Cardiac muscle cell (in vitro differentiated cells and primary cell): ENCODE results near the gene ANKS1A. TPM values are rescaled to one million over a fixed set of nuclear protein-coding genes. Genes with fewer than 3 reads are reported as not detected.
A peak's percentile ranks its signal among the peaks of the same experiment; 100 is the strongest.

ENCODE experiments used
- DNase-seq, 2 donors: peaks; one replicate each; pipeline versions ENCODE4 v3.0.0 to v3.0.0-alpha.2; 2010 to 2017; ENCODE audit warnings: low read depth in 1 of 2, low spot score in 1 of 2
- H3K27ac ChIP-seq: fragments of 200-600 bp; sonication (generic); 2 replicates; pipeline ENCODE4 v1.5.1; 2016
- H3K27me3 ChIP-seq: fragments of 200-600 bp; sonication (generic); 2 replicates; pipeline ENCODE4 v1.6.0; 2016; ENCODE audit warnings: control low read depth
- H3K36me3 ChIP-seq: fragments of 200-600 bp; sonication (generic); 2 replicates; pipeline ENCODE4 v1.5.1; 2016; ENCODE audit warnings: control low read depth
- H3K4me1 ChIP-seq: fragments of 200-600 bp; sonication (generic); 2 replicates; pipeline ENCODE4 v1.8.1; 2017; ENCODE audit warnings: low read depth, mild to moderate bottlenecking, mixed run types
- H3K4me3 ChIP-seq: fragments of 200-600 bp; sonication (generic); 2 replicates; pipeline ENCODE4 v1.5.1; 2016; ENCODE audit warnings: mild to moderate bottlenecking
- H3K9me3 ChIP-seq: fragments of 200-600 bp; sonication (generic); 2 replicates; pipeline ENCODE4 v1.5.1; 2017; ENCODE audit warnings: low read depth, mild to moderate bottlenecking, control low read depth
- CTCF ChIP-seq: IDR thresholded peaks from 2 replicates; pipeline ENCODE4 v1.5.1; 2012; ENCODE audit warnings: low read depth, mild to moderate bottlenecking, low read length
- polyA plus RNA-seq: library from polyadenylated mRNA; unstranded; fragments of >200 nt; fragmentation: Nextera tagmentation; extraction: Ambion mirVana; gene quantifications from 2 replicates; pipeline ENCODE4 v1.2.1, GENCODE V29; 2016
- total RNA-seq: library from RNA; depleted of rRNA; stranded (reverse); fragments of >200 nt; gene quantifications from 2 replicates; pipeline ENCODE4 v1.2.3, GENCODE V29; 2016

The ANKS1A gene
- total and polyA plus RNA-seq, 2 experiments from 2014 or later: 11.3 to 27.2 TPM

GRCh38 chr6:35139470-35139869 is 250.4 kb downstream of the ANKS1A start:
- H3K4me3 ChIP-seq: no peak overlapping the region
- DNase-seq: no peak
- no peaks in the 10 kb centered on the region for H3K27me3 ChIP-seq
- H3K9me3 ChIP-seq: no peaks in the 10 kb centered on the region
- no peak for TF ChIP-seq CTCF
- no peak overlapping the region for H3K27ac ChIP-seq
- no peaks in the 10 kb centered on the region for H3K36me3 ChIP-seq
- H3K4me1 ChIP-seq: no peaks in the 10 kb centered on the region

GRCh38 chr6:35139924-35140638 is 251.0 kb downstream of the ANKS1A start:
- Histone ChIP-seq H3K4me1 (no peaks in the 10 kb centered on the region), H3K27ac (no peak overlapping the region), H3K27me3 (no peaks in the 10 kb centered on the region), H3K36me3 (no peaks in the 10 kb centered on the region), H3K9me3 (no peaks in the 10 kb centered on the region), H3K4me3 (no peak overlapping the region)
- DNase-seq: peak; percentile 73 to 88
- TF ChIP-seq CTCF: peak; percentile 76

GRCh38 chr6:35140639-35141006 is 251.6 kb downstream of the ANKS1A start:
- Histone ChIP-seq H3K4me3 (no peak overlapping the region), H3K27ac (no peak overlapping the region), H3K36me3 (no peaks in the 10 kb centered on the region), H3K4me1 (no peaks in the 10 kb centered on the region), H3K9me3 (no peaks in the 10 kb centered on the region), H3K27me3 (no peaks in the 10 kb centered on the region)
- TF ChIP-seq CTCF: no peak
- no peak for DNase-seq

Other genes with a start within 250 kb of the ANKS1A start
- gene ILRUN, start 192.5 kb upstream of the ANKS1A start, total RNA-seq: 42.7 and 55.9 TPM in 2 replicates
- gene ILRUN, start 192.5 kb upstream of the ANKS1A start, polyA plus RNA-seq: 9.6 and 14.6 TPM in 2 replicates
- 120 and 169 TPM in 2 replicates for gene SNRPC, start 131.8 kb upstream of the ANKS1A start, total RNA-seq
- 319 and 368 TPM in 2 replicates for gene SNRPC, start 131.8 kb upstream of the ANKS1A start, polyA plus RNA-seq
- gene BLTP3A, start 97.2 kb upstream of the ANKS1A start, total RNA-seq: 14.4 and 20.6 TPM in 2 replicates
- 6.4 and 12.7 TPM in 2 replicates for gene BLTP3A, start 97.2 kb upstream of the ANKS1A start, polyA plus RNA-seq
- gene TAF11, start 1.2 kb upstream of the ANKS1A start, total RNA-seq: 25.8 and 30.3 TPM in 2 replicates
- gene TAF11, start 1.2 kb upstream of the ANKS1A start, polyA plus RNA-seq: 39.9 and 45.3 TPM in 2 replicates